D721Med (cell line): ENCODE measurements around the gene GLB1L3.
A peak's percentile ranks its signal among the peaks of the same experiment; 100 is the strongest.
"Not testable (repeated sequence)": the region's sequence is repeated elsewhere in the genome, so short reads cannot be mapped to it uniquely, and the experiment has no call there.

Experiments used
- DNase-seq: peaks from one replicate; pipeline ENCODE4 v3.0.0; 2011; ENCODE audit warnings: low spot score; ENCODE audit not compliant: insufficient read length
- FAIRE-seq: peaks from 2 replicates; lab custom pipeline; 2011; peaks lifted over from hg19 to GRCh38; lab: Jason Lieb, UNC
- CTCF ChIP-seq: IDR thresholded peaks from 2 replicates; pipeline ENCODE4 v1.5.1; 2012; ENCODE audit warnings: mild to moderate bottlenecking, control low read depth; ENCODE audit not compliant: insufficient read depth; ENCODE audit errors: missing control alignments

GLB1L3 gene

GRCh38 chr11:134317103-134317502 lies 40.9 kb downstream of the GLB1L3 start:
- no peak for TF ChIP-seq CTCF
- DNase-seq (no peak), FAIRE-seq (no peak)

GRCh38 chr11:134321373-134321772 lies 45.2 kb downstream of the GLB1L3 start:
- not testable (repeated sequence) for DNase-seq, FAIRE-seq

GRCh38 chr11:134322553-134322952 lies 46.4 kb downstream of the GLB1L3 start:
- FAIRE-seq (no peak), DNase-seq (no peak)
- no peak for TF ChIP-seq CTCF

GRCh38 chr11:134328433-134328832 lies 52.3 kb downstream of the GLB1L3 start:
- FAIRE-seq = no peak
- no peak for DNase-seq

GRCh38 chr11:134330611-134331353 lies 54.6 kb downstream of the GLB1L3 start:
- DNase-seq = no peak
- no peak for FAIRE-seq
- no peak for TF ChIP-seq CTCF

More at GRCh38 chr11:134328433-134328832, 52.3 kb downstream of the GLB1L3 start:
- no peak for TF ChIP-seq CTCF

GRCh38 chr11:134331354-134332188 lies 55.4 kb downstream of the GLB1L3 start, which contains the start of gene GLB1L2:
GLB1L2 (plus strand) TSS chr11:134331988; CDS start chr11:134332062, 74 bp downstream.
- FAIRE-seq (no peak), DNase-seq (peak; percentile 91)
- no peak for TF ChIP-seq CTCF

- FAIRE-seq (no peak), DNase-seq (no peak)
- TF ChIP-seq CTCF = peak; percentile 17
These were observed 56.0 kb downstream of the GLB1L3 start for GRCh38 chr11:134332189-134332631.
